GM18505 (cell line): ENCODE data around the gene CCDC85C.

Source experiments
- ATAC-seq: cut with Tn5 transposase; IDR thresholded peaks from one replicate; pipeline ENCODE4 v1.9.1; 2021; ENCODE audit not compliant: unreplicated experiment
- POLR2A ChIP-seq: IDR thresholded peaks from 4 replicates; pipeline ENCODE4 v1.6.1; 2011; ENCODE audit warnings: borderline replicate concordance; ENCODE audit not compliant: insufficient read depth, insufficient read length; ENCODE audit errors: extremely low read depth

The CCDC85C gene

DNA sequence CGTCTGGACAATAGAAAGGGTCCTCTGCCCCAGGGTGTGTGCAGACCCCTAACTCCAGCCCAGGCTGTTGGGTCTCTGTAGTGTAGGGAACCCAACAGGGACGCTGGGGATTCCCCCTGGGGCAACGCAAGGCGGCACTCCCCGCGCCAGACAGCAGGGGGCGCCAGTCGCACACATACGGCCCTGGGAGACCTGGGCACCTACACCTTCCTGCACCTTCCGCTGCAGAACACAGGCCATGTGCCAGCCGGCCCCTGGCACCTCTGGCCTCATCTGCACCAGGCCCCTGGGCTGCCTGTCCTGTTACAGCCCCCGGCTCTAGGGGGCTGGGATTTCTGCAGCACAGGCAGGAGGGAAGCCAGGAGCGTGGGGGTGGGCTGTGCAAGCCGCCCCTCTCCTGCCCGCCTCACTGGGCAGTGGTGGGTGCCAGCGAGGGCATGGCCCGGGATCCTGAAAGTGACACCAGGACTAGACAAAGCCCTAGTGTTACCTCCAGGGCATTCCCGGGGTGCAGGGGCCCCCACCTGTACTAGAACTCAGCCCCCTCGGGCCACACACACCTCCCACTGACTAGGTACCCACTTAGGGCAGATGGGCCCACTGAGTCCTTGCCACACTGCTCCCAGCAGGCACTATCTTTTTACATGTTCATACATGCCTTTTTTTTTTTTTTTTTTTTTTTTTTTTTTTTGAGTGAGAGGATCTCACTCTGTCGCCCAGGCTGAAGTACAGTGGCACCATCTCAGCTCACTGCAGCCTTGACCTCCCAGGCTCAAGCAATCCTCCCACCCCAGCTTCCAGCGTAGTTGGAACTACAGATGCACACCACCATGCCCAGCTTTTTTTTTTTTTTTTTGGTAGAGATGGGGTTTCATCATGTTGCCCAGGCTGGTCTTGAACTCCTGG is 85.3 kb downstream of the CCDC85C start:
- peak; percentile 64 for ATAC-seq
- no peak for TF ChIP-seq POLR2A

DNA sequence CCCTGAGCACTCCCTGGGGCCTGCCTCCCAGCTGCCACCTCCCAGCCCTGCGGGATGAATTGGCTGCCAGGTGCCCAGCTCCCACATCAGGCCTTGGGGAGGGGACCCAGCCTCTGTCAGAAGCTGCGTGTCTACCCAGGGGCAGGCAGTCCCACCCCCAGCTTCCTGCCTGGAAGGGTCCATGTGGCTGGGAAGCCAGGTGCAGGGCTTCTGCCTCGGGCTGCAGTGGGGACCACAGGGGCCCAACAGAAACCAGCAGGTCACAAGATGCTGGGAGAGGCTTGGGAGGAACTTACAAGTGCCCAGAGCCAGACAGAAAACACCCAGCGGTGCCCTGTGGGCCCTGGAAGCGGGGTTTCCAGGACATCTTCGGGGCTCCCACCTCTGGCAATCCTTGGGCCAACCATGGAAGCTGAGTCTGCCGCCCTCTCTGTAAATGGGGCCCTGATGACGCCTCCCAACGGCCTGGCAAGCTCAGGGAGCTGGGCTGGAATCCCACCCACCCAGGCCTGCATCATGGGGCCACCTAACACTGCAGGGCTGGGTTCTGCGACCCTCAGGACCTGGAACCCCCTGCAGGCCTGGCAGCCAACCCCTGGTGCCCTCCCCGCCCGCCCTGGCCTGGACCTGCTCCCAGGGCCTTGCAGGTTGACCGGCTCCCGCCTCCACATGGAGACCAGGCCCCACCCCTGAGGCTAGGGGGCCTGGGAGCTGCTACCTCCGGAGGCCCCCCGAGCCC is 86.2 kb downstream of the CCDC85C start:
- ATAC-seq, result no peak
- no peak for TF ChIP-seq POLR2A

DNA sequence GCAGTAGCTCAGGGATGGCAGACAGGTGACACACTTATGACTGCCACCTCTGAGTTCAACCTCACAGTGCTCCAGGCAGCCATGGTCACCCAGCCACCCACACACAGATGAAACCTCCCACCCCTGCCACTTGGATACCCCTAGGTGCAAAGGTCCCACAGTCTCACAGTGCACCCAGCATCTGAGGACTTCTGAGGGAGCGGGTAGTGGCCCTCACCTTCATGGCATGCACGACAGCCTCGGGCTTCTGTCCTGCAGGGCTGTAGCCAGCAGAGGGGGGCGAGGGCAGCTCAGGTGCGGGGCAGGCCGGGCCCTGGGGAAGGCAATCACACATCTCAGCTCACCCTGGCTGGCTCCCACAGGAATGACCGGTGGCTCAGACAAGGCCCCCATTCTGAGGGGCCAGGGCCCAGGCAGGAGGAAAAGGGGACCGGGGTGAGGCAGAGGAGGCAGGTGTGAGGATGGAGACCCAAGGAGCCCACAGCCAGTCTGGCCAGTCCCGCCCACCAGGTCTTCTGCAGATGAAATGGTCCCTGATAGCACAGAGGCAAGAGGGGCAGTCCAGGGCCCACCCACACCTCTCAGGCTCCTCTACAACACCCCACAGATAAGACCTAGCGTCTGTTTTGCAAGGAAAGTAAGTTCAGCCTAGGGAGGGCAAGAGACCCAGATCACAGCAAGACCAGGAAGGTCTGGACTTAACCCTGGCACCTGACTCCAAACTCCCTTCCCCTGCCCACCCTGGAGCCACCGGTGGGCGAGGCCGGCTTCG is 87.0 kb downstream of the CCDC85C start:
- no peak for ATAC-seq
- no peak for TF ChIP-seq POLR2A

DNA sequence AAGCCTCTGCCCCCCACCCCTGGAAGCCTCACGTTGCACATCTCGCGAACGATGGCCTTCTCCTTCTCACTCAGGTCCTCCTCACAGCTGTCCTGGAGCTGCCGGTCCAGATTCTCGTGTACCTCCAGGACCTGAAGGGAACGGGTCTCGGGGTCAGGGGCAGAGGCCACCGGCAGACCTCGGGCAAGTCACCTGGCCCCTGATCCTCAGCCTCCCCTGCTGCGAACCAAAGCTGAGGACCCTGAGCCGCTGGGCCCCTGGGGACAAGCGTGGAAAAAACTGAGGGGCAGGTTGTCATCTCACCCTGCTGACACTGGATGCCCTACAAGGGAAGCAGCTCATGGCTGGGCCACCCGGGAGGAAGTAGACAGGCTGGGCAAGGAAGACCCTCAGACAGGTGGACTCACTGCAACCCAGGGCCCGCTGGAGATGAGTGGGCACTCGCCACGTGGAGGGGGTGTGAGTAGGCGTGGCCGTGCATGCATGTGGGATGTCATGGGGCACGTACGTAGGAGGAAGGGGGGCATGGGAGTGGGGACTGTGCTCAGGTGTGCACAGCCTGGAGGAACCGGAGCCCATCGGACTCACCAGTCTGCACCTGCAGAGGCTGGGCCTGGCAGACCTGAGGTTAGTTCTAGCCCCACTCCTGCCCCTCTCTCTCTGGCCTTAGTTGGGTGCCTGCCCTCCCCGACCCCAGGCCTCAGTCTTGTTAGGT is 87.7 kb downstream of the CCDC85C start:
- no peak for ATAC-seq
- no peak for TF ChIP-seq POLR2A

DNA sequence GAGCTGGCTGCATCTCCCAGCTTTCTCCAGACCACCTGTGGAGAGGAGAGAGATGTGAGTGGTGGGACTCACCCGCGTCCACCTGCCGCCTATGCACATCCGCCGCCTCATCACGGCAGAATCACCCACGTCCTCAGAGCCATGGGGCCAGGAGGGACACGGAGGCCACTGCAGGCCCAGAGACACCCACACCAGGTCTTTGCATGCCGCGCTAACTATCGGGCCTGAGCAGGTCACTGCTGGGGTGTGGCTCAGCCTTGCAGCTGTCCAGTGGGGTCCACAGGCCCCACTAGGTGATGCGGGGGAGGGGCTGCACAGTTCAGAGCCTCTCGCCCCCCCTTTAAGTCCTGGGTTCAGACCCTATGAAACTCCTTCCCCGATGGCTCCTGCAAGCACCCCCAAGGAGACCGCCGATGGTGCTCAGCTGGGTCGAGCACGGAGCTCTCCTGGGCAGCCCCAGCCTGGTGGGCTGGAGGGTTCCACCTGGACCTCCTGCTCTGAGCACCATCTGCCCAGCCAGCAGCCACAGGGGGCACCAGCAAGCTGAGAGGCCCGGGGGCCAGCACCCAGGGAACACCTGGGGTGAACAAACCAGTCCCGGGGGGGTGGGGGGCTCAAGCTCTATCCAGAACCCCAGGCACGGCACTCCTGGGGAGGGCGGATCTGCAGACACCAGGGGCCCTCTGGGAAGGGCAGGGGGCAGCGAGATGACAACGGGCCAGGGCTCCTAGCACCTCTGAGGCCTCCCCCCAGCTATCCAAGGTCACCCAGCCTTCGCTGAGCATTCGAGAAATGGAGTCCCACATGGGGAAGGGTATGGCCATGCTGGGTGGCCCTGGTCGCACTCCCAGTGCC is 88.5 kb downstream of the CCDC85C start:
- no peak for ATAC-seq

DNA sequence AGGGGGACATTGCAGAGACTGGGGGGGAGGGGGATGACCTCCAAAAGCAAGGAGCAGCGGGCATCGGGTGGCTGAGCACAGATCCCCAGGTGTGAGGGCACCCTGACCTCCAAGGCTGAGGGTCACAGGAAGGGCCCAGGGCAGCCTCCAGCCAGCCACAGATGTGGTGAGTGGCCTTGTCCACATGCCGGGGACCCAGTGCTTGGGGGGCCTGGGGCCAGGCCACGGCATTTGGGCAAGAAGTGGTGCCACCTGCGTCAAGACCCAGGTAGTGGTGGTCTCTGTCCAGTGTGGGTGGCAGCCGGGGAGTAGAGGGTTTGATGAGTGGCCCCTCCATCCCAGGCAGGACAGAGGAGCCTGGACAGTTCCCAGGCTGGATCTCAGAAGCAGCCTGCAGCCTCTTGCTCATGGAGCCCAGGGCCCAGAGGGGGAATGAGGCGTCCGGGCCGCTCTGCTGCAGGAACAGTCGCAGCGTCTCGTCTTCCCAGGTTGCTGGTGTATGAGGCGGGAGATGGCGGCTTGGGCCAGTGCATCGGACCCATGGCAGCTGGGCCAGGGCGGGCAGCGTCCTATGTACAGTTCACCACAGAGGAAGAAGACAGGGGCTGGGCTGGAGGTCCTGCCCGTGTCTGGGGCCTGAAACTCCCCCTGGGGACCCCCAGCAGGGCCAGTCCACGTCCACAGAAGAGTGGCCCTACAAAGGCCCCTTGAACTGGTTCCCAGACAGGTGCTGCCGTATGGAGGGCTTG is 89.3 kb downstream of the CCDC85C start:
- no peak for ATAC-seq

More for the DNA sequence above, 88.5 kb downstream of the CCDC85C start:
- TF ChIP-seq POLR2A, result no peak

DNA sequence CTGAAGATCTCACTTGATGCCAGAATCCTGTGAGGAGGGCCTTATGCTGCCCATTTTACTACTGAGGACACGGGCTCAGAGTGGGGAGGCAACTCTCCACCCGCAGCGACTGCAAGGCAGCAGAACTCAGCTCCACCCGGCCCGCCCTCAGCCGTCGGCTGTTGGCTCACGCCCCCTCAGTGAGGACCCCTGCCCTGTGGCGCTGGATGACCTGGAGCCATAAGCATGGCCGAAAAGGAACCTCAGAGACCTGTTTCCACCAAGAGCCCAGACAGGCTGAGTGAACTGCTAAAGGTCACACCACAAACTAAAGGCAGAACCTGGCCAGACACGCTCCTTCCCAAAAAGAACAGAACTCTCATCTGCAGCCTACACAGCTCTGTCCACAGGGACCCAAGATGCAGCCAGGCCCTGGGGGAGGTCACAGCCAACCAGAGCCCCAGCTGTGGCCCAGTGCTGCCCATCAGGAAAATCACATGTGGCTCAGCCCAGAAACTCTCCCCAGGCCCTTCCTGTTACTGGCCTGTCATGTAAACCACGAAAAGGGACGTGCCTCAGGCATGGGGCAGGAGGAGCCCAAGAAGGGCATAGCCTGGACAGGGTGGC is 90.0 kb downstream of the CCDC85C start:
- no peak for TF ChIP-seq POLR2A

More for the DNA sequence above, 89.3 kb downstream of the CCDC85C start:
- no peak for TF ChIP-seq POLR2A

DNA sequence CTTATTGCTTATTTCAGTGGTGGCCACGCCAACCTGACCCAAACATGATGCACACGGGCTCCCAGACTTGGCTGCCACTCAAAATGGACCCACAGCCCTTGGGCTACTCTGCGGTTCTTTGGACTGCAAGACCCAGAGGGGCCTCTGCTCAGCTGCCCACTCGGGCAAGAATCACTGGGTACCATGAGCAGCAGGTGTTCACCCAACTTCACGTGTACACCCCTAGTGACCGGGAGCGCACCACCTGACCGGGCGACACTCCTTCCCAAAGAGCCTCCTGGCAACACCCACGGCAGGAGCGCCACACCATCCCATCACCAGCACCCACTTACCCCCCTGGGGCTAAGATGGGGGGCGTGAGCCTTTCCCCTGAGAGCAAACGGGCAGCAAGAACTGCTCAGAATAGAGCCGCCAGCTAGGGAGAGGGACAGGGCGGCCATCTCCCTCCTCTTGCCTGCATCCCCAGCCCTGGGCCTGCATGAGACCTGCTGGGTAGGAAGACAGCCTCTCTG is 90.8 kb downstream of the CCDC85C start:
- TF ChIP-seq POLR2A, result no peak
- no peak for ATAC-seq

More for the DNA sequence above, 90.0 kb downstream of the CCDC85C start:
- ATAC-seq, result no peak

DNA sequence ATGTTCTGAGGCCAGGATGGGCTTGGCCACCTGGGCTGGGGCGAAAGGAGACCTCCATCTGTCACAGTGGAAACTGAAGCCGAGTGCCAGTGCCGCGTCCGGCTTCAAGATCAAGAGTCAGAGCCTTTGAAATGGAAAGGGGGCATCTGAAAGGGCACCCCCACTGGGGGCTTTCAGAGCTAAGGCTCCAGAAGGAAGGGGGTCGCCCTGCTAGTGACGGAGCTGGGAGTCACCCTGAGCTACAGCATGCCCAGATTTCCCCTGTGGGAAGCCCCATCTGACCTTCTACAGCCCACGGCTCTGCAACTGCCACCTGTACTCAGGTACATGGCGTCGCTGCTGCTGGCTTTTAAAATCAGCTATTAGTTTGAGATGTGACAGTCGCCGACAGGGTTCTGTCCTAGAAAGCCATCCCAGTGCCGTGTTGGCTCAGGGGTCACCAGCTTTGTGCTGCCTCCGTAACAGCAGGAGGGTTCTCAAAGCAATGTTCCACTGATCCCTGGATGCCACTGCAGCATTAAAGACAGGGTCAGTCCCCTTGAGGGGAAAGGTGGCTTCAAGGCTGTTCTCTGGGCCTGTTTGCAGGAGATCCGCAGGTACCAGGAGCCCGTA is 91.3 kb downstream of the CCDC85C start:
- ATAC-seq, result no peak
- peak; percentile 23 for TF ChIP-seq POLR2A

DNA sequence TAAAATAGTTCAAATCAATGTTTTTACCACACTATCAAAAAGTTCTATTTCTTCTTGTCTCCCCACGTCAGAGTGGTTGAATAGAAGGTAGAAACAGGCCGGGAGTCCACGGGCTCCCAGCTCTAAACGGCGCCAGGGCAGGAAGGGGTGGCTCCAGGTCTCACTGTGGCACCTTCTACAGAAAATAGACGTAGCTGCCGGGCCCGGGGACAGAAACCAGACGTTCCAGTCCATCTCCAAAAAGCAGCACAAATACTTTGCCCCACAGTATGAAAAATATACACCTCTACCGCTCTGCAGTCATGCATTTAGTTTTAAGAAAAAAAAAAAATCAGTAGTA is 91.9 kb downstream of the CCDC85C start:
- no peak for ATAC-seq
- no peak for TF ChIP-seq POLR2A
